SK-N-MC (cell line): ENCODE measurements around the gene CYBA.

Source experiments
- EZH2 ChIP-seq: fragments of 200-600 bp; sonication (generic); IDR thresholded peaks from one replicate; pipeline ENCODE4 v1.6.1; 2017; ENCODE audit warnings: antibody characterized with exemption
- FOXP2 ChIP-seq: optimal IDR thresholded peaks from 2 replicates; pipeline ENCODE3; 2011; ENCODE audit warnings: mild to moderate bottlenecking, moderate library complexity; ENCODE audit not compliant: insufficient read depth; ENCODE audit errors: extremely low read length, control extremely low read depth
- POLR2AphosphoS5 ChIP-seq: IDR thresholded peaks from 2 replicates; pipeline ENCODE4 v1.6.1; 2012; ENCODE audit warnings: mild to moderate bottlenecking, low read depth, low read length, borderline replicate concordance

DNA sequence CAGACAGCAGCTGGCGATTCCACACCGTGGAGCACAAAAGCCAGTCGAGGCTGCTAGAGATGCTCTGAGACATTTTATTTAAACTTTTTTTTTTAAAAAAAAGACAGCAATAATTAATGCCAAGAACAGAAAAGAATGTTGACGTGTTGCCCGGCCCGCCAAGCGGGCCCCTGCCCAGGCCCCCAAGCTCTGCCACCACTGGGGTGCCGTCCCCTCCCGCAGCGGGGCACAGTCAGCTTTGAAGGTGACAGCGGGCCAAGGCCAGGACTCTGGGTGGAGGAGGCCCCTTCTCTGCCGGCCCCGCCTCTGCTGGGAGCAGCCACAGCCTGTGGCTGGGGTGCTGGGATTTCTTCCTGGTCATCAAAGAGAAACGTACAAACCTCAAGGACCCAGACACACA is 45.6 kb upstream of the CYBA start:
- TF ChIP-seq EZH2 (no peak), POLR2AphosphoS5 (no peak), FOXP2 (no peak)
